HG03469 (cell line): ENCODE measurements around the gene LZTS3.
"Not testable (repeated sequence)": the region's sequence is repeated elsewhere in the genome, so short reads cannot be mapped to it uniquely, and the experiment has no call there.

ENCODE experiments used
- ATAC-seq: cut with Tn5 transposase; IDR thresholded peaks from one replicate; pipeline ENCODE4 v1.9.1; 2021; ENCODE audit warnings: mild to moderate bottlenecking, moderate library complexity, moderate number of reproducible peaks; ENCODE audit not compliant: unreplicated experiment

The LZTS3 gene

DNA sequence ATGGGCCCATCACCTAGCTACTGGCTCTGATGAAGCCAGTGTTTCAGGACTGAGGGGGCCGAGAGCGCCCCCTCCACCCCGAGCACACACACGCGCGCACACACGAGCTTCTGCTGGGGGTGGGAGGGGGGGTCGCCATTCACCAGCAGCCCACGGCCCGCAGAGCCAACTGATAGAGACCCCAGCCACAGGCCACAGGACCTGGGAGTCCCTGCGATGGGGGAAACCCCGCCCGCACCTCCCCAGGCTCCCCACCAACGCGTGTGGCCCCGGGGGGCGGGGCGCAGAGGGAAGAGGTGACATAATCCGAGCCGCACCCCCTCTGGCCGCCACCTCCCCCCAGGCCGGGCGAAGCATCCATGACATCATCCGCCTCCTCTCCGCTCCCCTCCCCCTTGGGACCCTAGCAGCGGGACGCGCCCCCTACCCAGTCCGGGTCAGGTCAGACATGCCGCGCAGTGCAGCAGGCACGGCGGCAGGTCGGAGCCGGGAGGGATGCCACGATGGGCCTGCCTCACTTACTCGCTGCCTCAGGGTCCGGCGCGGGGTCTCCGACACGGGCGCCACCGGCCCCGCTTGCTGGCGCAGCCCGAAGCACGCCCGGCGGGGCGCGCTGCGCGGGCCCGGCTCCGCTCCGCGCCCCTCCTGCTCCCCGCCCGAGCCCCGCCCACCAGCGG is at the start of gene LZTS3:
TSS of gene LZTS3 (minus strand) at position 617 of the 677 bp plus-strand sequence. CDS start 6,386 bp downstream, outside the sequence.
- peak; percentile 26 for ATAC-seq

DNA sequence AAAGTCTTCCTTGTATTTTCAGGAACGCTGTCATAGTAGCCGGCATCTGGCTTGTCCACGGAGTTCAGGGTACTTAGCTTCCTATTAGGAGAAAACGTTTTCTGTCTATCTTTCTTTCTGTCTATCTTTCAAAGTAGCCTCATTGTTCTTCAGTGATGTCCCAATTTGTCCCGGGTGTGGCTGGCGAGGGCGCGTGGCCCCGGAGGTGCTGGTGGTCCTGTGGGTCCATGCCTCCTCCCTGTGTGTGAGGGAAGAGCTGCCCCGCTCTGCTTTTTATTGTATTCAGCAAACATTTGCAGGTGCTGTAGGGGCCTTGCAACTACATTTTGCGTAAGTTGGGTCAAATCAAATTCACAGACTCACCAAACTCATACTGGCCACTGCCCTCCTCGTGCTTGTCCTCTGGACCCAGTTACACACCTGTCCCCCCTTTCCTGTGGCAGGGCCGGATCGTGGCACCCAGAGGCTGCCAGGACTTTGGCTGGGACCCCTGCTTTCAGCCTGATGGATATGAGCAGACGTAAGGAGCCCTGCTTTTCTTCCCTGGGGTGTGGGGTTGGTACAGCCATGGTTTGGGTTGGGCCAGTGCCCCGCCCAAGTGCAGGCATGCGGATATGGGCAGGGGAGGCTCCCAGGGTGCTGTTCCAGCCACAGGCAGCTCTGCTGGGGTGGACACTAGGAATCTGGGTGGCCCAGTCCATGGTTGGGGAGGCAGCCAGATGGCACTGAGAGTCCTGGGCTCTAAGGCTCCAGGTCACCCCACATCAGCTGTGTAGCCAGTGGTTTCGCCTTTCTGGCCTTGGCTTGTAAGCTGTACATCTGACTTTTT is 48.3 kb upstream of the LZTS3 start:
- no peak for ATAC-seq

DNA sequence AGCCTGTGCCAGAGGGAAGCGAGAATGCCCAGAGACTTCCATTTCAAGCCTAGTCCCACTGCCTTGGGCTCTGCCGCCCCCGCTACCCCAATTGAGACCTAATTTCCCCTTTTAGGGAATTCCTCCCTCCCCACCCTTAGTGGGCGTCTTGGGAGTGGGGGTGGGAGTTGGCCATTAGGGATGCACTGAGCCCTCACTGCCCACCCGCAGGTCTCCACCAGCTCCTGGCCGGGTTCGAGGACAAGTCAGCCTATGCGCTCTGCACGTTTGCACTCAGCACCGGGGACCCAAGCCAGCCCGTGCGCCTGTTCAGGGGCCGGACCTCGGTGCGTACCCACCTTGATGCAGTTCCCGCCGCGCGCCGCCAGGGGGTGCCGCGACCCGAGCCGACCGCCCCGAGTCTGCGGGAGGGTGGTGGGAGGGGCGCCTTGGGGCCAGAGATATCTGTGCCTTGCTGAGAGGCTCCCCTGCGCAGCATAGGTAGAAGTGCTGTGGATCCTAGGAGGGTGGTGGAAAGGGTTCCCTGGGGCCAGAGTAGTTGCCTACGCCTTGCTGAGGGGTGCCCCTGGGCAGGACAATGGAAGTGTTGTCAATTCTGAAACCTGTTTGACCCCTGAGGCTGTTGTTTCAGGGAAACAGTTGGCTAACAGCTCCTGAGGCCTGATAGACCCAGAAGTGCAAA is 45.1 kb upstream of the LZTS3 start:
- no peak for ATAC-seq

DNA sequence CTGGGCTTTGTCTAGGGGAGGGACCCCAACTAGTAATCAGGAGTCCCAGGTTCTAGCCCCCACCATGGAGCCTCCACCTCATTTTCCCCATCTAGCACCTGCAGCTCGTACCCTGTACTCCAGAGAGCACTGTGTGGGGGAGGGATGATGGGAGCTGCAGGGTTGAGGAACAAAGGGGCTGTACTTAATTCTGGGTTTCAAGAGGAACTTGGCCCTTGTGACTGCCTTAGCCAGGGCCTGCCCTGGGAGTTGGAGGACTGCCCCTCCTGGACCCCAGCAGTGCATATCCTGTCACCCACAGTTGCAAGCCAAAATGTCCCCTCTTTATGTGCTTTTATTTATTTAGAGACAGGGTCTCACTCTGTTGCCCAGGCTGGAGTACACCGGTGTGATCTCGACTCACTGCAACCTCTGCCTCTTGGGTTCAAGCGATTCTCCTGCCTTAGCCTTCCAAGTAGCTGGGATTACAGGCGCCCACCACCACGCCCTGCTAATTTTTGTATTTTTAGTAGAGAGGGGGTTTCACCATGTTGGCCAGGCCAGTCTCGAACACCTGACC is 42.1 kb upstream of the LZTS3 start:
- not testable (repeated sequence) for ATAC-seq

DNA sequence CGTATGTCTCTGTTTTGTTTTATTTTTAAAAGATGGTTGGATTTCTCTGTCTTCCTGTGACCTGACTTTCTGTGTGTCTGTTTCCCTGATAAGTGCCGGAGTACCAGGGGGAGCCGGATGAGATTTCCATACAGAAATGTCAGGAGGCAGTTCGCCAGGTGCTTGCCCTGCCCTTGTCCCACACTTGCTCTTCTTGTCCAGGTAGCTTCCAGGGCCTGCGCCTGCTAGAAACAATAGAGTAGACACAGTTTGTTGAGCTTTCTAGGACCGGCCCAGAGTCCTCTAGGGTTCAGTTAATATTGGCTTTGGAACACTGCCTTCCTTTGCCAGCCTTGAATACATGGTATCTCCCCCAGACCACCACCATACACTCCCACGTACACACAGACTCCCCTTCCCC is 39.9 kb upstream of the LZTS3 start:
- no peak for ATAC-seq

DNA sequence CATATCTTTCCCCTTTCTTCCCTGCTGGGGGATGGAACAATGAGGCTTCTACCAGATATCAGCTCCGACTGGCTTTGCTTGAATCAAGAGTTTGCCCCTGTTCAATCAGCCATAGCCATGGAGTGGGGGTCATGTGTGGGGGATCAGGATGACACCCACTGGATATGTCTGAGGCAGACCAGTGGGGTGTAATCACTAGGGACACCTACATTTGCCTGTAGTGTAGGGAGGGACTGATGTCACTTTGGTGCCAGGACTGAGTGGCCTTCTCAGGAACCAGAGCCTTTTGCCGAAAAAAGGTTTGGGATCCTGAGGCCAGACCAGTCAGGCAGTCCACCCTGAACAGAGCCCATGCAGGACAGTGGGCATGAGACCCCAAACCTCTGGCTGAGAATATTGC is 37.0 kb upstream of the LZTS3 start:
- ATAC-seq = no peak

DNA sequence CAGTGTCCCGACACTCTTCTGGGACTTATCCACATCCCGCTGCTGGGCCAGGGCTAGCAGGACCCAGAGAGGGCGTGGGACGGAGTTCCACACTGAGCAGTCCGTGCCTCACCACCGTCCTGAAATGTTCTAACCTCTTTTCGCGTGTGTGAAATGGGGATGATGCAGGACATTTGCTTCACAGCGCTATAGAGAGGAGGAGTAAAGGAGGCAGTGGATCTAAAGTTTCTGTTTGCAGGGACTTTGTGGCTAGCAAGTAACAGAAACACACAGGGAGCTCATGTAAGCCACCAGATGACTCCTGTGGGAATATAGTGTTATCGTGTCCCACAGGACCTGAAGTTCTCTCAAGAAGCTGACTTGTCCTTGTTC is 36.6 kb upstream of the LZTS3 start:
- no peak for ATAC-seq

DNA sequence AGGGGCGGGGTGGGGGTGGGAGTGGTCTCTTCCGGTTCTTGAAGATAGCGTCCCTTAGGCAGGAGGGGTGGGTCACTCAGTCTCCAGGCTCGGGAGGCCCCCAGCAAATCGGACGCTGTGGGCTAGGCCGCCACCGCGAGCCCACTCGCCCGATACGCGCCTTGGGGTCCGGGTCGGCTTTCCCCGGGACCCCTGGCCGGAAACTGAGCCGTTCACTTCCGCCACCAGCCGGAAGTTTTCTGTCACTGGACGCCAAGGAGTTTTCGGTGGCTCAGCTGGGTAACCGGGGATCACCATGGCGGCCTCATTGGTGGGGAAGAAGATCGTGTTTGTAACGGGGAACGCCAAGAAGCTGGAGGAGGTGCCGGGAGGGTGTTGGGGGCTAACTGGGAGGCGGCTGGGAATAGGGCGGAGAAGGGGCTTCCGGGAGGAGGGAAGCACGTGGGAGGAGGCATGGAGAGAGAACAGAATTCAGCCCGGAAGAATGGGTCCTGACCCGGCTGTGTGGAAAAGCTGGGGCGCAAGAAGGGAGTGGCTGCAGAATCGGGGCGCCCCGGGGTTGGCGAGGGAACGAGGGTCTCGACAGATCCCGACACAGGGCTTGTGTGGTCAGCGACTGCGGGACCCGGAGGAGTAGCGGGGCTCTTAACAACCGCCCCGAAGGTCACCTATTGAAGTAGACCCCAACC is 36.1 kb upstream of the LZTS3 start, which contains the start of gene ITPA:
TSS of gene ITPA (plus strand) at position 242 of the 689 bp plus-strand sequence. CDS start at position 296, 54 bp downstream.
- no peak for ATAC-seq

DNA sequence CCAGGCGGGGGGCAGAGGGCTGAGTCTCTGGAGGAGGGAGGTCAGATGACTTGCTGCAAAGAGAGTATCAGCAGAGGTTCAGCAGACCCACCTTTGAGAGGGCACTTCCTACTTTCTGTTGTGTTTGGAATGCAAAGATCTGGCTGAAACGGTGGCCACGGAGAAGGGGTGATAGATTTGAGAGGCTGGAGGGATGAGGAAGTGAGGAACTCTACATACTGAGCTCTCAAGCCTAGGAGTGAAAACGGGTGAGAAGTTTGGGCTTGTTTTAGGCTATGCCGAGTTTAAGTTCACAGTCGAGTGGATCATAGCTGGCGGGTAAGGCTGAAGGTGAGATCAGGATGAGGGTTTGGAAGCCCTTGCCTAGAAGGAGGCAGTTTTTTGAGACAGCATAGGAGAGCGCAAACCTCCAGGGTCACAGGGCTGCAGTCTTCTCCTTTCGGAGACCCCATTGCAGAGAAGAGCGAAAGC is 35.5 kb upstream of the LZTS3 start:
- no peak for ATAC-seq

DNA sequence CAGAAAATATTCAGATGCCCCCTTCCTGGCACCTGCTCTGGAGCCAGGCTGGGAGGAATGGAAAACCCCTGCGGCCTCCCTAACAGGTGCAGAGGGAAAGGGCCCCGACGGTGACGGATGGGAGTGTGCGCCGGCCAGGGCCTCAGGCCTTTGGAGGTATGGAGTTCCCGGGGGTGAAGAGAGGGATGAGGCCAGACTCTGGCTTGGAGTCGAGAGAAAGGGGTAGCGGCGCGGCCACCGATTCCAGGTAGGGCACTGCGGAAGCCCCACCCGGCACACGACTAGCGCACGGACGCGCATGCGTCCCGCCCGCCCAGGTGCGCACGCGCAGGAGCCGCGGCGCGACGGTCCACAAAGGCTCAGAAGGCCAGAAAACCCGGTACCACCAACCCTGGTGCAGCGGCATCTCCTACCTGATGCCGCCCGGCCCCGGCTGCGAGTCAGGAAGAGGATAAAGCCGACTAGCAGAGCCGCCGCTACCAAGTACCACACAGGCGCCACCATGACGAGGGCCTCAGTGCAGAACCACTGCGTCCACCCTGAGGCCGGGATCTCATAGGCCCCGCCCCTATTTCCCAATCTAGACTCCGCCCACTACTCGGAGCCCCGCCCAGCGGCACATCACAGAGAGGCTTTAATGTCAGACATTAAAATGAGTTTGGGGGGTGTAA is 30.9 kb upstream of the LZTS3 start, which contains the start of gene DDRGK1:
TSS of gene DDRGK1 (minus strand) at position 559 of the 671 bp plus-strand sequence. CDS start at position 504, 55 bp downstream.
- peak; percentile 59 for ATAC-seq

DNA sequence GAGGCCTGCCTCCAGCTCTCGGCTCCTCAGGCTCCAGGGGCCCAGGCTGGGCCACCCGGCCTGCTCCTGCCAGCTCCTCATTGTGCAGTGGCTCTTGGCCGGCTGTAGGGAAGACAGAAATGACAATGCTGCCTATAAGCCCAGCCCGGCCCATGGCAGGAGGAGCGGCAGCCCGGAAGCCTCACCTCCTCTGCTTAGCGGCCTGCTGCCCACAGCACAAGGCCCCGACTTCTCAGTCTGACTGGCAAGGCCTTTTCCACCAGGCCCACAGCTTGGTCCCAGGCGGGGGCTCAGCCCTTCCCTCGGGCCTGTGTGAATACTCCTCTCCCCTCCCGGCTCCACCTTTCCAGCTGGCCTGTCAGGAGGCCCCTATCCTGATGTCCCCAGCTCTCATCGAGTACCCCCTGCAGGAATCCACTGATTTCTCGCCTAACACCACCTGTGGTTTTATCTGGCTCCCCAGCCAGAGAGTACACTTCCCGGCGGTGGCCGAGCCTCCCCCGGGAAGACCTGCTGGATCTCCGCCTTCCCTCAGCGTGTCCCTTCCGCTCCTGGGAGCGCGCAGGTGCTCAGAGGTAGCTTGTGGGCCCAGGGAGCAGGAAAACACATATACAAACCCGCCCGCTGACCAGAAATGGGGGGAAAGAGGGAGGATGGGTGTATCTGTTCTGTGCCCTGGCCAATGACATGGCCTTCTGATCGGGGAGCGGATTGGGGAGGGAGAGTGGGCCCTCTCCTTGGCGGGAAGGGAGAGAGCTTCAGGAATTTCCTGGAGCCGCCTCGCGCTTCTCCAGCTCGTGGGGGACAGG is 30.2 kb upstream of the LZTS3 start:
- no peak for ATAC-seq

DNA sequence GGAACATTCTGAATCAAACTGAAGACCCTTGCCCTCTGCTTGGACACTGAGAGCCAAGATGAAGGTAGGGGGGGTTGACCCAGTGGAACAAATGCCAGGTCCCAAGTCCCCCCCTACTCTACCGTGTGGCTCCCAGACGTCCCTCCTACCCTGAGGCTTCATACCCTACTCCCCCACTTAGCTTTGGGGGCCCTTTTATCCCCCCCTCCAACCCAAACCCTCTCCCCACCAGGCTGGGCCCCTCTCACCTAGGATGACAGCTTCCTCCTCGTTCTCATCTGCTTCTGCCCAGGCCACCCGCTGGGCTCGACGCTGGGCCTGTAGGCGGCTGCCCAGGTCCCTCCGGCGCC is 29.6 kb upstream of the LZTS3 start:
- ATAC-seq = no peak

DNA sequence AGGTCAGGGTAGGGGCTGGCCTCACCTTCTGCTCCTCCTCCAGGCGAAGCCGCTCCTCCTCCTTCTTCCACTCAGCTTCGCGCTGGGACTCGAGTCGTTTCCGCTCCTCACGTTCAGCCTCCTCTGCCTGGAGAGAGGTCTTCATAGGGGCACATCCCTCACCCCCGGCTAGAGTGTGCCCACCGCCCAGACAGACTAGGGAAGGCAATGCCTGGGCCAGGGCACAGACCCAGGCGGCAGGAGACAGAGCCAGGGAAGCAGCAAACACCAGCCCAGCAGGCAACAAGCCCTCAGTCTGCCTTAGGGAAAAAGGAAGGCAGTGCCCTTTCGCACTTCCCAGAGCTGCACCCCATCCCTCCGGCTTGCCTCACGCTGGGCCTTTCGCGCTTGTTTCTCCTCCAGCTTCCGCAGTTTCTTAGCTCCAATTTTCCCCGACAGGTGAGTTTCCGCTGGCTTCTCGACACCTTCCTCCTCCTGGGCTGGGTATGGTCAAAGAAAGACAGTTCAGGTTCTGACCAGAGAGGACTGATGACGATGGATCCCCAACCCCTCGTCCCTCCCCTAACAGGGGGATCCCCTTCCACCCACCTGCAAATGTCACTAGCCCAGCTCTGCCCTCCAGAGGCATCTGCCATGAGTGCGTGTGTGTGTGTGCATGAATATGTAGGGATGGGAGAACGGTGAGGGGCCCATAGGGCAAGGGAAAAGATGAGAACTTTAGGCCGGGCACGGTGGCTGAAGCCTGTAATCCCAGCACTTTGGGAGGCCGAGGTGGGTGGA is 26.8 kb upstream of the LZTS3 start:
- no peak for ATAC-seq

DNA sequence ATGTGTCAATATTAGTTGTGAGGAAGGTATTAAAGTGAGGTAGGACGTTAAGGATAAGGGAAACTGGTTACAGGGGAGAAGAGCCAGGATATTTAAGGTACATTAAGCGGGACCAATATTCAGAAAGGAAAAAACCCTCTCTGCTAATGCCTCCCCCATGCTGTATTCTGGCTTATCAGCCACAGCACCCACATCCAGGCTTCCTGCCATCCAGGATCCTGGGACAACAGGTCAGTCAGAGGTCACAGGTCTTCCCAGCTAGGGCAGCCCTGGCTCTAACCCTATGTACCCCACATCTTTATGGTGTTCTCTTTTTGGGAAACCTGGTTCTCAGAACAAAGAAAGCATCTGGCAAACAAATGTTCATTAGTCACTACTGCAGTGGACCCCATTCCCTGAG is 25.9 kb upstream of the LZTS3 start:
- no peak for ATAC-seq

DNA sequence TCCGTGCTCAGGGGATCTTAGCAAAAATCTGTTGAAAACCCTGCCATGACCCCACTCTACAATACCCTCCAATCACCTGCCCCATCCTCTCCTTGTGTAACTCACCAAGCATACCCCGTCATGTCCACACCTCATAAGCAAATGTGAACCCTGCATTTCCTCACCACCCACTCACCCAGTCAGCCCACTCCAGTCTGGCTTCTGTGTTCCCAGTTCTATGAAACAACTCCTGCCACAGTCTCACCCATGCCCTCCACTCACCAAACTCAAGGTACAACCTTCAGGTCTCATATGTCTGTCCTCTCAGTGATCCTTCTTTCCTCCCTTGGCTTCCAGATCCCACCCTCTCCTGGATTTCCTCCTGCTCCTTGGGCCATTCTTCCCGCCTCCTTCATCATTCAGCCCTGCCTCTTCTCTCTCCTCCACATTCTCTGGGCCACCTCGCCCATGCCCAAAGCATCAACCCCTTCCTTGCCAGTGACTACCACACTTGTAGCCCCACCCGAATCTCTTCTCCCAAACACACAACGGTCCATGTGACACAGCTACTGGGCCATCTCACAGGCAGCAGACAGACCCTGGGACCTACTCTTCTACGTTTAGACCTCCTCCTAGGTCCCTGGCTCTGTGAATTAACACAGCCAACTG is 22.4 kb upstream of the LZTS3 start:
- no peak for ATAC-seq

DNA sequence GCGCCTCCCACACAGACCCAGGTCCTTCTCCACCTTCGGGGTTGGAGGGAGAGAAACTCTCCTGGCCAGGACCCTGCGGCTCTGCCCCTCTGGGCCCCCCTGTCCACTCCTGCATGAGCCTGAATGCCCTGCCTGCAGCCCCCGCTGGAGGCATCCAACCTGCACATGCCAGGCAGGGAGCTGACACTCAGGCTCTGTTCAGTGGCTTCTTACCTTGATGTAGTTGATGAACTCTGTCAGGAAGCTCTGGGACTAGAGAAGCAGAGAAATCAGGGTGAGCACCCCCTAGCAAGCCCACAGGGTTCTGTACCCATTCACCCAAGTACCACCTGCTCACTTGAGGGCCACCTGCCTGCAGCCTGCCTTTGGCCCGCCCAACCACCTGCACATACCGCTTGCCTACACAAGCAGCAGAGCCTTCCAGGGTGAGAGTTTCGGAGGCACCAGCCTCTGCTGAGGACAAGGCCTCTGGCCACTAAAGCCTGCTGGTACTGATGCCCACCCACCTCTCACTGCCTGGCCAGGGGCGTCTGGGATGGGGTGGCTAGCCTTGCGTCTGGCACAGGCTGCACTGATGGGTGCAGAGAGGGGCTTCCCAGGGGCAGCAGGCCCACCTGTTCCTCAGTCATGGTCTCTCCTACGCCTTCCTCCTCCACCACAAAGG is 21.4 kb upstream of the LZTS3 start:
- ATAC-seq = no peak
